ENCODE results near the gene KRTAP10-5.
"Not testable (repeated sequence)": the region's sequence is repeated elsewhere in the genome, so short reads cannot be mapped to it uniquely, and the experiment has no call there.

Gene KRTAP10-5

DNA sequence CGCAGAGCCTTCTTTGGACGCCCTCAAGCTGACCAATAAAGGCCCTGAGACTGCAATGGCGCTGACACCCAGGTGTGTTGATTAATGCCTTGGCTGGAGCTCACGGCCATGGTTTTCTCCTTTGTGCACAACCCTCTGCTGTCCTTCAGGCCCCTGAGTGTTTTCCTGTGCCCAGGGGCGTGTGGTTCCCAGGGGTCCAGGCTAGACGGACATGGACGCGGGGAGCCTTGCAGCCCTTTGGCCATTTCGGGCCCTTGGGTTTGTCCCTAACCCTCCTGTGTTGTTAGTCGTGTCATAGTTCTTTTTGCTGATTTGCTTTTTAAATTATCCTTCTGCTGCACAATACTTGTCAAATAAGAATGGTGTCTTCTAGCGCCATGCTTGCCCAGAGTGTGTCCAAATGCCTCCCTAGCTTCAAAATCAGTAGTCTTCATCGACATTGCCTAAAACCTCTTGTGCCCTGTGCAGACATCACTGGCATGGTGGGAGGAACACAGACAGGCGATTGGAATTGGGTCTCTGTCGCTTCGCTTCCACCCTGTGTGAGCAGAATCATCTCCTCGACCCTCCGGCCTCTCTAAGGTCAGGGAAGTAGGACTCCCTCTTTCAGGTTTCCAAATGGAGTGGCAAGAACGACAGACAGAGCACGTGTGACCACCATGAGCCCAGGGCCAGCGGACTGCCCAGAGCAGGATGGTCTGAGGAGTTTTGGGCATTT is 4.9 kb downstream of the KRTAP10-5 start:
- intact Hi-C loops (cut with DNase I), result no loop called here
- DNase-seq, result peak in 1 of 42 donors; percentile 22

DNA sequence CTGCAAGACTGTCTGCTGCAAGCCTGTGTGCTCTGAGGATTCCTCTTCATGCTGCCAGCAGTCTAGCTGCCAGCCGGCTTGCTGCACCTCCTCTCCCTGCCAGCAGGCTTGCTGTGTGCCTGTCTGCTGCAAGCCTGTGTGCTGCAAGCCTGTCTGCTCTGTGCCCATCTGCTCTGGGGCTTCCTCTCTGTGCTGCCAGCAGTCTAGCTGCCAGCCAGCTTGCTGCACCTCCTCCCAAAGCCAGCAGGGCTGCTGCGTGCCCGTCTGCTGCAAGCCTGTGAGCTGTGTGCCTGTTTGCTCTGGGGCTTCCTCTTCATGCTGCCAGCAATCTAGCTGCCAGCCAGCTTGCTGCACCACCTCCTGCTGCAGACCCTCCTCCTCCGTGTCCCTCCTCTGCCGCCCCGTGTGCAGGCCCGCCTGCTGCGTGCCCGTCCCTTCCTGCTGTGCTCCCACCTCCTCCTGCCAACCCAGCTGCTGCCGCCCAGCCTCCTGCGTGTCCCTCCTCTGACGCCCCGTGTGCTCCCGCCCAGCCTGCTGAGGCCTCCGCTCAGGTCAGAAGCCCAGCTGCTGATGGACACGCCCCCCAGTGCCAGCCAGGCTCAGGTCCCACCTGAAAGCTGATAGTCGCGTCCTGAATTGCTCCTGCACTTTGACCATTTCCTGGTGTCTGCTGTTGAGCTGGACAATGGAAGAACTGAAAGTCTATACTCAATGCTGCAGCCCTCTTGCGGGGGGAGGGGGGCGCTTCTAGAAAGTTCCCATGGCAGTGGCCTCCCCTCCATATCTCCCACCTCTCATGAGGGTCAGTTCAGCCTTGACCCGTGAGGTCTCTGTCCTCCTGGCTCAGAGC is 5.7 kb downstream of the KRTAP10-5 start:
- DNase-seq, result peak in 3 of 42 donors; percentile 12 to 28 (median 13)
- intact Hi-C loops (cut with DNase I), result no loop called here

DNA sequence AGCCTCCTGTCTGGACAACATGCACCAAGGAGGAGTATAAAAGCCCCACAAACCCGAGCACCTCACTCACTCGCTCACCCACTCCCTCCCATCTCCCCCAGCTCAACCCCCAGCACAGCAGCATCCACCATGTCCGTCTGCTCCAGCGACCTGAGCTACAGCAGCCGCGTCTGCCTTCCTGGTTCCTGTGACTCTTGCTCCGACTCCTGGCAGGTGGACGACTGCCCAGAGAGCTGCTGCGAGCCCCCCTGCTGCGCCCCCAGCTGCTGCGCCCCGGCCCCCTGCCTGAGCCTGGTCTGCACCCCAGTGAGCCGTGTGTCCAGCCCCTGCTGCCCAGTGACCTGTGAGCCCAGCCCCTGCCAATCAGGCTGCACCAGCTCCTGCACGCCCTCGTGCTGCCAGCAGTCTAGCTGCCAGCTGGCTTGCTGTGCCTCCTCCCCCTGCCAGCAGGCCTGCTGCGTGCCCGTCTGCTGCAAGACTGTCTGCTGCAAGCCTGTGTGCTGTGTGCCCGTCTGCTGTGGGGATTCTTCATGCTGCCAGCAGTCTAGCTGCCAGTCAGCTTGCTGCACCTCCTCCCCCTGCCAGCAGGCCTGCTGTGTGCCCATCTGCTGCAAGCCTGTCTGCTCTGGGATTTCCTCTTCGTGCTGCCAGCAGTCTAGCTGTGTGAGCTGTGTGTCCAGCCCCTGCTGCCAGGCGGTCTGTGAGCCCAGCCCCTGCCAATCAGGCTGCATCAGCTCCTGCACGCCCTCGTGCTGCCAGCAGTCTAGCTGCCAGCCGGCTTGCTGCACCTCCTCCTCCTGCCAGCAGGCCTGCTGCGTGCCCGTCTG is 6.6 kb downstream of the KRTAP10-5 start, which contains the start of gene KRTAP10-4:
KRTAP10-4 (plus strand) TSS at position 100 of the 827 bp plus-strand sequence; CDS start at position 130, 30 bp downstream.
- intact Hi-C loops (cut with DNase I), result not testable (repeated sequence)
- DNase-seq, result peak in 2 of 42 donors; percentile 17 to 21

DNA sequence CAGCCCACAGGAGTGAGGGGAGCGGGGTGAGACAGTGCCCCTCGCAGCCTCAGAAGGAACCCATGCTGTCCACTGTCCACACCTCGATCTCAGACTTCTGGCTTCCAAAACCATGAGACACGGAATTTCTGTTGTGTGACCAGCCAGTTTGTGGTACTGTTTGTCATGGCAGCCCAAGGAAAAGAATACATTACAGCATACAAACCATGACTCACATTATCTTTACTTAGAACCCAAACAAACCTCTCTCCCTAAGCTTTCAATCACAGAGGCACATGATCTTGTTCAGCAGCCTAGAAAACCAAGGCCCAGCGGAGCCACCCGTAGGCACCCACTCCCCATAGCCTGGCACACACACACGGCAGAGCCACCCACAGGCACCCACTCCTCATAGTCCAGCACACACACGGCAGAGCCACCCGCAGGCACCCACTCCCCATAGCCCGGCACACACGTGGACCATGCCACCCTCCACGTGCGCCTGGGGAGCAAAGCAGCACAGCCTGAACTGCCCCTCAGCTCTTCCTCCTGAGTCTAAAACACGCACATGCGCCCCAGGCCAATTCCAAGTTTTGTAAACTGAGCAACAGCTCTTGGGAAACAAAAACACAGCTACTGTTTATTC is 7.3 kb downstream of the KRTAP10-5 start:
- intact Hi-C loops (cut with DNase I), result no loop called here
- peak in 3 of 42 donors; percentile 20 to 34 (median 27) for DNase-seq

DNA sequence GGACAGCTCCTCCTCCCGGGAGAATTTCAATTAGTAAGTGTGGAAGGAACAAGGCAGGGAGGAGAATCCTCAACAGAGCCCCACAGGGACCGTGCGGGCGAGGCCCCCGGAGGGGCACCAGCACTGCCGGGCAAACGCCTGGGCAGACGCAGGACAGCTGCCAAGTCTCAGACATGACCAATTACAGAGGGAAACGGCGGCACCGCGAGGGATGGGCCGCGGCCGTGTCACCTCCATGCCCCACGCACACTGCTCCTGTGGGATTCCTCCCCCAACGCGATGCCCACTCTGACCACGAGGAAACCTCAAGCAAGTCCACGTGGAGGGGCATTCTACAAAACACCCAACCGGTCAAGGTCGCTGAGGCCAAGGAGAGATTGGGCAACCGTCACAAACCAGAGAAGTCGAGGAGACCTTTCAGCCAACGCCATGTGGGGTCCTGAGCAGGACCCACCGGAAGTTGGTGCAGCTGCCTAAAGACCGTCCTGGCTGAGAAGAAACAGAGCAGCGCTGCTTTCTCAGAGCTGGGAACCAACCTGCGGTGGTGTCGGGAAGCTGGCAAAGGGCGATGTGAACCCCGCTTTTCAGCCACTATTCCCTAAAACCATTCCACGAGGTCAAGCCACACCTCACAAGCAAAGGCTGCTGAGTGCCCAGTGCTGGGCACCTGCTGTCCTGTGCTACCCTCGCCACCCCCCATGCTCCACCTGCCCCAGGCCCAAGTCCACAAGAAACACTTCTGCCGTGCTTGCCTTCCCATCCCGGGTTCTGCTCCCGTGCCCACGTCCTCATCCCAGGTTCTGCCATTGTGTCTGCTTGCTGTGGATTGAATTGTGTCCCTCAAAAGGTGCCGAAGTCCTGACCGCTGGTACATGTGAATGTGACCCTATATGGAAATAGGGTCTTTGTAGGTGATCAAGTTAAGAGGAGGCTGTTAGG is 8.3 kb downstream of the KRTAP10-5 start:
- intact Hi-C loops (cut with DNase I), result no loop called here
- DNase-seq, result peak in 3 of 42 donors; percentile 19 to 33 (median 30)

DNA sequence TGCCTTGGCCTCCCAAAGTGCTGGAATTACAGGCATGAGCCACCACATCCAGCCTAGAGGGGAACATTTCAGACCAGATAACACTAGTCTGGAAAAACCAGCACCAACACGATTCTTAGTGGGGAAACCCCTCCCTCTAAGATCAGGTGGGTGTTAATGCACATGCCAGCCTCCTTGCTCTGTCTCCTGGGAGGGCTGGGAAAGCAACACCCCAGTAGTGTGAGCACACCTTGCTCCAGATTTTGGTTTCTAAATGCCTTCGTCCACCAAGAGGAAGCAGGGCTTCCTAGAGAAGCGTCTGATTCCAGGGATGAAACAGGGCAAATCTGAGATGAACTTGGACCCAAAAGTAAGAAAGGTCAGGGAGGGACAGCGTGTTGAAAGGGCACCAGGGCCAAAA is 9.1 kb downstream of the KRTAP10-5 start:
- peak in 2 of 42 donors; percentile 13 to 17 for DNase-seq
- intact Hi-C loops (cut with DNase I), result no loop called here

DNA sequence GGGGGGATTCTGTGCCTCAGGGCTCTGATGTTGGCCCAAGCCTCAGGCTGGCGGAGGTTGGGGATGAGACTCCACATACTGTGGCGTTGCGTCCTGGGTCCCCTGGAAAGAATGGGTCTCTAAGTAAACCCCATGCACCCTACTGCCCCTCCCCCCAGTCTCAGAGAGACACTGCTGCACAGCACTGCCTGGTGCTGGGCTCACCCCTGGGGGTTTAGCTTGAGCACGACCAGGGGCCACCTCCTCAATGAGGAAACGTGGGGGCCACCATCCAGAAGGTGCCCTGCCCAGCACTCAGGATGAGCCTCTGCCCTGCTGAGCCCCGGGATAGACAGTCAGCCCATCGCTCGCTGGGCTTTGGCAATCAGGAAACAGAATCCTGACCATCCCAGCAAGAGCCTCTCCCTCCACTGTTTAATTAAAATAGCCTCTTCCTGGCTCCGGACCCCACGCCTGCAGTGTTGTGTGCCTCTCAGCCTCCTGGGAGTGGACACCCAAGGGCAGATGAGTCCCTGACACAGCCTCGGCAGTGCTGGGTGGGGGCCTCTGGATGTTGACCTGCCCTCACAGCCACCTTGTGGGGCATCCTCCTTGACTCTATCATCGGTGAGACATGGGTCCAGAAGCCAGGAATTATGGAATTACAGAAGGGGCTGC is 10.4 kb downstream of the KRTAP10-5 start:
- intact Hi-C loops (cut with DNase I), result no loop called here
- DNase-seq, result peak in 3 of 42 donors; percentile 8 to 30 (median 10)

DNA sequence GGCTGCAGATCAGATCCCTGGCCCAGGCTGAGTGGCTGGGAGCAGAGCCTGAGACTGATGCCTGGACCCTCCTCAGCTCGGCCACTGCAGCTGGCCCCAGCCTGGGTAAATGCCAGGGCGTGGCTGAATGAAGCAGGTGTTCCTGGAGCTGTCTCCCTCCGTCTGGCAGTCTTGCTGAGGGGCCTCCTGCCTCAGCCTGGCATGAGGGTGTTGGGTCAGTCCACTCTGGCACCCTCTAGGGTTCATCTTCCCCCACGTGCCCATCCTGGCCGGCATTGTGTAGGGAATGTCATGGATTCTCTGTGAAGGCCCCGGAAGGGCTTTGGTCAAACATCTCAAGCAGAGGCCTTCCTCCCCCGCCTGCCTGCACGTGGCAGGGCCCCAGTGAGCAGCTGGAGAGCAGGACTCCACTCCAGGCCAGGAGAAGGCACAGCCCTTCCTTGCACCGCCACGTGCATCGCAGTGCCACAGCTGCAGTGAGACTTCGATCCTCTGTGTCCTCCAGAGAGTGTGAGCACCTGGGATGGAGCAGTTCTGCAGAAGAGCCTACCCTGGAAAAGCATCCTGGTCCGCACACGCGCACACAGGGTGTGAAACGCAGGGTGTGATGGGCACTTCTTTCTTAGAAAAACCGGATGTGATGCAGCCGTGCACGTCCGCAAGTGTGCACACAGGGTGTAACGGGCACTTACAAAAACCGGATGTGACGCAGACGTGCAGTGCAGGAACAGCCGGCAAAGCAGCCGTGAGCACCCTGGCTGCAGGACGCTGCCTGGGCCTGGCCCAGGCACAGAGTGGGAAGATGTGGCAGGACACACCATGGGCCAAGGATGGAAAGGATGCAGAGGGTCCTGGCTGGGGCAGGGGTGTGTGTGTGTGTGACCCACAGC is 11.5 kb downstream of the KRTAP10-5 start:
- intact Hi-C loops (cut with DNase I), result no loop called here
- DNase-seq, result peak in 3 of 42 donors; percentile 19 to 31 (median 30)

DNA sequence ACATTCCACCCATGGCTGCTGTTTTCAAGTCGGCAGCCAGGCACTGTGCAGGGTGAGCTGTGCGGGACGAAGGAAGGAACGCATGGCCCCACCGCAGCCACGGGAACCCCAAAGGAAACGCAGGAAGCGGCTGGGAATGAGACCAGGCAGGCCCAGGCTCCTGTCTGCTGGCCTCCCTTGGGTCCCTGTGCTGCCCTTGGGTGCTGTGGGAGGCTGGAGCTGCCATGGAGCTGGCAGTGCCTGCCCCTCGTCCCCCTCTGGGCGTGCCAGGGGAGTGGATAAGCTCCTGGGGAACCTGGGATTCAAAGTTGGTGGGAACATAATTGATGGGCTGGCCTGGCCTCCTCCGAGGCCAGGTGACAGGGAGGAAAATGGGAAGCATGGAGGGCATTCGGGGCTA is 12.1 kb downstream of the KRTAP10-5 start:
- intact Hi-C loops (cut with DNase I), result no loop called here
- peak in 3 of 42 donors; percentile 16 to 30 (median 18) for DNase-seq

DNA sequence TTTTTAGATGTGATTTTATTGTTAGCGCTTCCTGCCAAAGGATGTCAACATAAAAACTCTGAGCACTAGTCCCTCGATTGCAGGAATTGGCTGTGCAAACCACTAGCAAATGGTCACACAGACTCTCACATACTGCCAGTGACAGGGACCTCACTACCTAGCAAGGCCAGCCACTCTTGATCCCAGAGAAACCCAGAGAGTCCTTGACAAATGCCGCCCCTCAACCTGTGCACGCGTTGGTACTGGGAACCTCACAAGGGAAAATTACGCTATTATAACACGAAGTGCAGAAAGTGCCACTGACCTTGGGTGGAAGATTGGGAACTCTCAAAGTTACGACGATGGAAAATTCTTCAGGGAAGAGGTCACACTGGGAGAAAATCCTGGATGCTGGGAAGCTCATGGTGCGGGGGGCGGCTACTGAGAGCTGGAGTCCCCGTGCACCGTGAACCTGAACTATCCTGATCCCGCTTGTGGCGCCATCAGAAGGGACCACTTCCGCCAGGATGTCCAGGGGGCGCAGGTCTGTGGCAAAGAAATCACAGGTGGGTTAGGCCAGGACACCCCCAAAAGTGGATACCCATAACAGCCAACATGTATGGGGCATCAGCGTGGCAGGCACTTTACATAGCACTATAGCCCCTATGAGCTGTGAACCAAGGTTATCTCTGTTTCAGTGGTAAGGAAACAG is 12.8 kb downstream of the KRTAP10-5 start:
- DNase-seq, result peak in 2 of 42 donors; percentile 14 to 27
- intact Hi-C loops (cut with DNase I), result no loop called here

DNA sequence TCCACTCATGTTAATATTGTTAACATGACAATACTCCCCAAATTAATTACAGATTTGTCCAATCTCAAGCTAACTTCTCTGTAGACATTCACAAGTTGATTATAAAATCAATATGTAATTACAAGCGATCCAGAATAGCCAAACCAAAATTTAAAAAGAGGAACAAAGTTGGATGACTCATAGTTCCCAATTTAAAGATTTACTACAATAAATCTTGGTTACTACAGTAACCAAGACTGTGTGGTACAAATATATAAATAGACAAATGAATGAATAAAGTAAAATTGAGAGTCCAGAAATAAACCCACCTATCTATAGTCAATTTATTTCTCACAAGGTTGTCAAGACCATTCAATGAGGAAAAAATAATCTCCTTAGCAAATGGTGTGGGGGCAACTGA is 14.0 kb downstream of the KRTAP10-5 start:
- intact Hi-C loops (cut with DNase I), result no loop called here
- DNase-seq, result no peak

DNA sequence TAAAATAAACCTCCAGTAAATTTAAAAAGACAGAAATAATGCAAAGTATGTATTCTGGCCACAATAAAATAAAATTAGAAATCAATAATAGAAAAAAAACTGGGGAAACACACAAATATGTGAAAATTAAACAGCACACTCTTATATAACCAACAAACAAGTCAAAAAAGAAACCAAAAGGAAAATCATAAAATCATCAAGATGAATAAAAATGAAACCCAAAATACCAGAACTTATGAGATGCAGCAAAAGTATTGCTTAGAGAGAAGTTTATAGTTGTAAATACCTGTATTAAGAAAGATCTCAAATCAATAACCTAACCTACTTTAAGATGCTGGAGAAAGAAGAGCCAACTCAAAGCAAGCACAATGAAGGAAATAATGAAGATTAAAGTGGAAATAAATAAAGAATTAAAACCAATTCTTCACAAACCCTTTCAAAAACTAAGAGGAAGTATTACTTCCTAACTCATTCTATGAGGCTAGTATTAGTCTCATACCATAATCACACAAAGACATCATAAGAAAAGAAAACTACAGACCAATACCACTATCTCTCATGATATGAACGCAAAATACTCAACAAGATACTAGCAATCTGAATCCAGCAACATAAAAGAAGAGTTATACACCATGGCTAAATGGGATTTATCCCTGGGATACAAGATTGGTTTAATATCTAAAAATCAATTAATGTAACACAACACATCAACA is 15.4 kb downstream of the KRTAP10-5 start:
- DNase-seq, result no peak
- intact Hi-C loops (cut with DNase I), result no loop called here

DNA sequence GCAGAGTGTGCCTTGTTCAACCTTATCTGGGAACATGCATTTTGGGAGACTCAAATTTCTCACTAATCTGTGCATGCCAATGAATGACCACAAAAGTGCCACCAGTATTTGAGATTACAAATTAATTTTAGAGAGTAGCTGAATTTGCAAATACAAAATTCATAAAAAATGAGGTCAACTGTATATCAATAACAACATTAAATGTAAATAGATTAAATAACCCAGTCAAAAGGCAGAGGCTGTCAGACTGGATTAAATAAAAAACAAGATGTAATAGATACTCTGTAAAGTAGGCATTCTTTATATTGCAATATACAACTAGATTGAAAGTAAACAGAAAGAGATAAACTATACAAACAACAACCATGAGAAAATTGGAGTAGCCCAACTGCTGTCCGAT is 16.3 kb downstream of the KRTAP10-5 start:
- intact Hi-C loops (cut with DNase I), result no loop called here
- DNase-seq, result no peak

DNA sequence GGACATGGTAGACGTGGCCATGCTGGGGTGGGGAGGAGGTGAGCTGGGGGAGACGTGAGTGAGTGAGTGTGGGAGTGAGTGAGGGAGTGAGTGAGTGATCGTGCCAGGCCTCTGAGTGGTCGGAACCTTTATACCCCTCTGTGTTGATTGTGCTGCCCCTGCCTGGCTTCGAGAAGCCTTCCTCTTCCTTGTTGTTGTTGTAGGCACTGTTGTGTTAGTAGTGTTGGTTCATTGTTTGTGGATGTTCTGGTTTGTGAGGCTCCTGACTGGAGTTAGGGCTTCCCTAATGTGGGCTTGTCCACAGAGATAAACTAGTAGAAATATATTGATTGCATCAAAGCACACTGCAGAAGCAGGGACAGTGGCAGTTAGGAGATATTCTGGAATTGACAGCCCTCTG is 21.7 kb downstream of the KRTAP10-5 start, which contains the start of gene KRTAP10-3:
KRTAP10-3 (minus strand) TSS at position 101 of the 400 bp plus-strand sequence; CDS start at position 21, 80 bp downstream.
- no peak for DNase-seq
- intact Hi-C loops (cut with DNase I), result no loop called here

DNA sequence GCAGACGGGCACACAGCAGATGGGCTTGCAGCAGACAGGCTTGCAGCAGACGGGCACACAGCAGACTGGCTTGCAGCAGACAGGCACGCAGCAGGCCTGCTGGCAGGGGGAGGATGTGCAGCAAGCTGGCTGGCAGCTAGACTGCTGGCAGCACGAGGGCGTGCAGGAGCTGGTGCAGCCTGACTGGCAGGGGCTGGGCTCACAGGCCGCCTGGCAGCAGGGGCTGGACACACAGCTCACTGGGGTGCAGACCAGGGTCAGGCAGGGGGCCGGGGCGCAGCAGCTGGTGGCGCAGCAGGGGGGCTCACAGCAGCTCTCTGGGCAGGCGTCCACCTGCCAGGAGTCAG is 22.1 kb downstream of the KRTAP10-5 start:
- DNase-seq; intact Hi-C loops (cut with DNase I): not testable (repeated sequence)

Measured in head of caudate nucleus (tissue), 42 donors.